HG03432 (cell line): ENCODE results near the gene MYH9.

Experiments
- ATAC-seq: cut with Tn5 transposase; IDR thresholded peaks from one replicate; pipeline ENCODE4 v1.9.1; 2021; ENCODE audit warnings: mild to moderate bottlenecking, moderate library complexity; ENCODE audit not compliant: unreplicated experiment

MYH9 gene

GRCh38 chr22:36369004-36369921 is 18.5 kb downstream of the MYH9 start:
- ATAC-seq = no peak

DNA sequence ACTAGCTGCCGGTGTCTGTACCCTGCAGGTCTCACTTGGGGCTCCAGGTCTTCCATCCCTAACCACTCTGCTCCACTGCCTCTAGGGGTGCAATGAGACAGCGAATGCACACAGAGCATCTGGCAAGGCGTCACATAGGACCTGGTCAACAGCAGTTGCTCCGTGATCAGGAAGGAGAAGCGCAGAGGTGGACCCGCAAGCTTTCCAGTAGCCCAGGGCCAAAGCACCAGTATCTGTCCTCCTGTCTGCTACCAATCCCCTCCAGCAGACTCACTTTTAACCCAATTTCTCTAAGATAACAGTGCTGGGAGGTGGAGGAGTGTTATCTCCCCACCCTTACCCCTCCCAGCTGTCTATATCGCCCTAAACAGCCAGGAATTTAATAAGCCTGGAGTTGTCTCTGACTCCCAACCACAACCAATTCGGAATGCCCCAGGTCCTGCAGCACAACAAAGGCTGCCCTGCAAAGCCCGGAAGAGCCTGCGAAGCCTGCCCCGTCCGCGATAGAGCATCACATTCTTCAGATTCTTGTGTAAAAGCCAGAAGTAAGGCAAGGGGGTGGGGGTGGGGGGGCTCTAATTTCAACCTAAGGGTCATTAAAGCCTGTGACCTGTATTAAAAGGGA is 19.3 kb downstream of the MYH9 start:
- ATAC-seq = no peak

- no peak for ATAC-seq
Measured at GRCh38 chr22:36367479-36367878, 20.3 kb downstream of the MYH9 start.

- ATAC-seq = no peak
Measured at GRCh38 chr22:36367066-36367465, 20.7 kb downstream of the MYH9 start.

- no peak for ATAC-seq
Measured at GRCh38 chr22:36366291-36366708, 21.5 kb downstream of the MYH9 start.

GRCh38 chr22:36365020-36365411 is 22.8 kb downstream of the MYH9 start:
- ATAC-seq = peak; percentile 63

- ATAC-seq = no peak
Measured at GRCh38 chr22:36364255-36365019, 23.3 kb downstream of the MYH9 start.

GRCh38 chr22:36363349-36363981 is 24.3 kb downstream of the MYH9 start:
- ATAC-seq = no peak

GRCh38 chr22:36362932-36363331 is 24.8 kb downstream of the MYH9 start:
- no peak for ATAC-seq

- ATAC-seq = no peak
Measured at GRCh38 chr22:36362075-36362474, 25.7 kb downstream of the MYH9 start.

- no peak for ATAC-seq
Measured at GRCh38 chr22:36360871-36361383, 26.8 kb downstream of the MYH9 start.

- no peak for ATAC-seq
Measured at GRCh38 chr22:36360011-36360410, 27.8 kb downstream of the MYH9 start.

GRCh38 chr22:36359470-36359996 is 28.2 kb downstream of the MYH9 start:
- ATAC-seq = peak; percentile 22

- ATAC-seq = peak; percentile 52
Measured at GRCh38 chr22:36358533-36359469, 29.0 kb downstream of the MYH9 start.

- no peak for ATAC-seq
Measured at GRCh38 chr22:36356708-36357624, 30.8 kb downstream of the MYH9 start.

DNA sequence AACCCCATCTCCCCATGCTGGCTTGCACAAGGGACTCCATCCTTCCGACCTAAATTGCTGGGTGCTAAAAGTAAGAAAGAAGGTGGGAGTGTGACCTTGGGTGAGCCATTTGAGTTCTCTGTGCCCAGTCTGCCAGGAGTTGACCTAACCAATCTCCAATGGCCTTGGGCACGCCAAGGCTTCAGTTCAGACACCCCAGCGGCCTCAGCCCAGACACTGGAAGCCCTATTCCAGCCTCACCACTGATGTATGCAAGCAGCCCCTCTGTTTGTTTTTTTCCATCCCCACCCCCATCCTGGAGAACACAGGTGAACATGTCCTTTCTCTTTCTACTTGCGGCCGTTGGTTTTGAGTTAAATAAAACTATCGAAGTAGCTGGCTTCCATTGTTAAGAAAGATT is 31.9 kb downstream of the MYH9 start:
- ATAC-seq = no peak

DNA sequence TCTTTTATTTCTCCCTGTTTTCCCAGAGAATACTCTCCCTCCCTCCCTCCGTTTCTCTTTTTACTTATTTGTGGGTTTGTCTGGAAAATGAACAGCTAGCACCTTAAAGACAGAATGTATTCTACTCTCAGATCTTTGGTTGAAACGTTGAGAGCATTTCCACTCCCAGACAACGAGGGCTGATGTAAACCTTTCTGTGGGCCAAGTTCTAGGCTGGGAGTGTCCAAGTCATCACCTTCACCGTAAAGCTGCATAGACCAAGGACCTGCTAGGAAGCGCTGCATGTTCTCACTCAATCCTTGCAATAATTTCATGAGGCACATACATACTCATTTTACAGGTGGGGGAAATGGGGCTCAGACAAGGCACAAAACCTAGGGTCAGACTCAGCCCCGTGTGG is 32.4 kb downstream of the MYH9 start:
- no peak for ATAC-seq

DNA sequence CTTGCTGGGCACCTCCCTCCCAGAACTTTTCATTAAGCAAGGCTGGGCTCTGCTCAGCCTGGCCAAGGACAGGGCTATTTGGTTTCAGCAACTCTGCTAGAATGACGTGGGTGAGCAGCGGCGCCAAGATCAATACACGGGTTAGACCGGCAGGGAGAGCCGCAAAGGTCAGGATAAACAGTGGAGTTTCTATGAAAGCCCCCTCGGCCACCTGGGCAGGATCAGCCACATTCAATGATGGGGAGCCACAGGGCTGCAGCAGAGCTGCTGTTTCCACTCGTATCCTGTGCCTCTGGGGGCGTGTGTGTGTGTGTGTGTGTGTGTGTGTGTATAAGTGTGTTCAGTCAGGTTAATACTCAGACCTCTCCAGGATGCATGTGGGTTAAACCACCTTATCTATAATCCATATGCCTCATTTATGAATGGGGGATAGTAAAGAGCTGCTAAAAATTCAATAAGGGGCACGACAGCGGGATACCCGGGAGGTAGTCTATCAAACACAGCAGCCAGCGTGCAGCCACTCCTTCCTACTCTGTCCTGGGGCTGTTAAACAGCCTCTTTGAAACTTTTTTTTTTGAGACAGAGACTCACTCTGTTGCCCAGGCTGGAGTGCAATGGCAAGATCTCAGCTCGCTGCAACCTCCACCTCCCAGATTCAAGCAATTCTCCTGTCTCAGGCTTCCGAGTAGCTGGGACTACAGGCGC is 34.8 kb downstream of the MYH9 start:
- ATAC-seq = no peak
